GM21360 (cell line): ENCODE measurements around the gene LGALS4.
"Not testable (repeated sequence)": the region's sequence is repeated elsewhere in the genome, so short reads cannot be mapped to it uniquely, and the experiment has no call there.

Experiments used
- ATAC-seq: cut with Tn5 transposase; IDR thresholded peaks from one replicate; pipeline ENCODE4 v1.9.1; 2021; ENCODE audit warnings: mild to moderate bottlenecking, moderate library complexity; ENCODE audit not compliant: unreplicated experiment

The LGALS4 gene

DNA sequence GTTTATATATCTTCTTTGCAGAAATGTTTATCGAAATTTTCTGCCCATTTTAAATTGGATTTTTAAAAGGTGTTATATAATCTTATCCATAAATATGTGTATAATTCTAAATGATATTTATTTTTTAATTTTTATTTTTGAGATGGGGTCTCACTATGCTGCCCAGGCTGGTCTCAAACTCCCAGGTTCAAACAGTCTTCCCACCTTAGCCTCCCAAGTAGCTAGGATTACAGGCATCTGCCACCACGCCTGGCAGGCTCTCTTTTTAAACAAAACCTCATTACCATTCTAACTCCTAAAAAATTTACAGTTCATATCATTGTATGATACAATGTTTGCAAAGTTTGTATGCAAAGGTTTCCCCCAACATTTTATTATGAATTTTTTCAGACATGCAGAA, 16.6 kb downstream of the LGALS4 start:
- no peak for ATAC-seq

GRCh38 chr19:38795549-38795948, 17.2 kb downstream of the LGALS4 start:
- ATAC-seq = no peak

GRCh38 chr19:38793671-38794070, 19.1 kb downstream of the LGALS4 start:
- ATAC-seq = no peak

GRCh38 chr19:38793177-38793576, 19.6 kb downstream of the LGALS4 start:
- no peak for ATAC-seq

- ATAC-seq = no peak
These were observed 20.3 kb downstream of the LGALS4 start for GRCh38 chr19:38792250-38793111.

DNA sequence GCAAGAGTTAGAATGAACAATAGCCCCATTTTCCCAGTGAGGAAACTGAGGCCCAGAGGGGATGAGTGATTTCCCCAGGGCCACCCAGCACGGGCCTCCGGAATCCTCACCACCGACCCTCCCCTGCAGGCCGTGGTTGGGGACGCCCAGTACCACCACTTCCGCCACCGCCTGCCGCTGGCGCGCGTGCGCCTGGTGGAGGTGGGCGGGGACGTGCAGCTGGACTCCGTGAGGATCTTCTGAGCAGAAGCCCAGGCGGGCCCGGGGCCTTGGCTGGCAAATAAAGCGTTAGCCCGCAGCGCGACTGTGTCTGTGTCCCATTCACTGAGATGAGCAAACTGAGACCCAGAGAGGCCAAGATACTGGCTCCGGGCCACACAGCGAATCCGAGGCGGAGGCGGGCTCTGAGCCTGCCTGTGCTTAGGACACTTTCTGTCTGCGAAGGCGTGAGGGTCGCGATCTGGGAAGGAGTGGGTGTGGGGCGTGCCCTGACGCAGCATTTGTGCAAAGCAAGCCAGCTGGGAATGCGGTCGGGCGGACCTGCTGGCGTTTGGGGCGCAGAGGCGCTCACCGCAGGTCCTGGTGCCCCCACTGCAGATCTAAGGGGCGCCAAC, 21.2 kb downstream of the LGALS4 start:
- ATAC-seq = not testable (repeated sequence)

DNA sequence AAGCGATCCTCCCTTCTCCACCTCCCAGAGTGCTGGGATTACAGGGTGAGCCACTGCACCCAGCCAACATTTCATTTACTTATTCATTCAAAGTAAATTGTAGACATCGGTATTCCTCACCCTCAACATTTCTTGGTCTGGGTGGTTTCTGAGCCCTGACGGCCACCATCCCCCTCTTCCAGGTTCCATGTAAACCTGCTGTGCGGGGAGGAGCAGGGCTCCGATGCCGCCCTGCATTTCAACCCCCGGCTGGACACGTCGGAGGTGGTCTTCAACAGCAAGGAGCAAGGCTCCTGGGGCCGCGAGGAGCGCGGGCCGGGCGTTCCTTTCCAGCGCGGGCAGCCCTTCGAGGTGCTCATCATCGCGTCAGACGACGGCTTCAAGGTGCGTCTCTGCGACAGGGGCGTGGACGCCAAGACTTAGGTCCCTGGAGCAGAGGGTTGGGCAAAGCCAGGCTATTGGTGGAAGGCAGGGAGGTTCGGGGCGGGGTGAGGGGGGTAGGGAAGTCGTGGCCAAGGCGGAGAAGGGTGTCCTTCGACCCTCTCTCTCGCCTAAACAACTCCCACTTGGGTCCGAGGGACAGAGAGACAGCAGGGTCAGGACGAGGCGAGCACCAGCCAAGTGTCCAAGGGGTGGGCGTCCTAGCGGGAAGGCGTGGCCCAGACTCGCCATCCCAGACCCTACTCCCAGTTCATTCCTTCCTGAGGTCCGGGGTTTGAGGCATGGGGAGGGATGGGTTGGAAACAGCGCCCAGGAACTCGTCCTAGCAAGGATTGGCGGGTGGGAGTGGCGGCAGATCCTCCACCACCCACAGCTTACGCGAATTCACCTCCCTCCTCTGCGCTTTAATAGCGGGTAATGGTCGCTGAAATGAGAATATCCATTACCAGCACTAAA, 22.0 kb downstream of the LGALS4 start:
- not testable (repeated sequence) for ATAC-seq

GRCh38 chr19:38788478-38789243, 24.1 kb downstream of the LGALS4 start, which contains the start of gene LGALS7B:
Gene LGALS7B (plus strand): TSS chr19:38789200. CDS start chr19:38789227, 27 bp downstream.
- no peak for ATAC-seq

GRCh38 chr19:38786572-38787265, 26.0 kb downstream of the LGALS4 start:
- ATAC-seq = no peak

- not testable (repeated sequence) for ATAC-seq
These were observed 26.7 kb downstream of the LGALS4 start for GRCh38 chr19:38786061-38786460.

DNA sequence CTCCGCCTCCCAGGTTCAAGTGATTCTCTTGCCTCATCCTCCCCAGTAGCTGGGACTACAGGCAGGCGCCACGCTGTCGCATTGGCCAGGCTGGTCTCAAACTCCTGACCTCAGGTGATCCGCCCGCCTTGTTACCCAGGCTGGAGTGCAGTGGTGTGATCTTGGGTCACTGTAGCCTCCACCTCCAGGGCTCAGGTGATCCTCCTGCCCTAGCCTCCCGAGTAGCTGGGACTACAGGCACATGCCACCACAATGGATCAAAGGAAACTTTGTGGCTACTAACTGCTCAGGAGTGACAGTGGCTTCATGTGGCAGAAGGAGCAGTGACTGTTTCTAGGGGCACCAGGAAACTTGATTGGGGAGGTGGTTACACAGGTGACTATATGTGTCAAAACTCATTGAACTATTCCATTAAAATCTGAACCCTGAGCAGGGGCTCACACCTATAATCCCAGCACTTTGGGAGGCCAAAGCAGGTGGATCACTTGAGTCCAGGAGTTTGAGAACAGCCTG, 27.5 kb downstream of the LGALS4 start:
- ATAC-seq = no peak

DNA sequence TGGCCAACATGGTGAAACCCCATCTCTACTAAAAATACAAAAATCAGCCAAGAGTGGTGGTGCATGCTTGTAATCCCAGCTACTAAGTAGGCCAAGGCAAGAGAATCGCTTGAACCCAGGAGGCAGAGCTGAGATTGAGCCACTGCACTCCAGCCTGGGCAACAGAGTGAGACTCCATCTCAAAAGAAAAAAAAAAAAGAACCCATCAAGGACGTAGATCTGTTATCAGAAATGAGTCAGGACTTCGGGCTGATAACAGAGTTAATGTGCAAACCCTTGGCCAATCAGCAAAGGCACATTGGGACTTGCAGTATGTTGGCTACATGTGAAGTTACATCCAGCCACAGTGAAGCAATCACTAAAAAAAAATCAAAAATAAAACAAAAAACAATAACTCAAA, 28.5 kb downstream of the LGALS4 start:
- no peak for ATAC-seq

DNA sequence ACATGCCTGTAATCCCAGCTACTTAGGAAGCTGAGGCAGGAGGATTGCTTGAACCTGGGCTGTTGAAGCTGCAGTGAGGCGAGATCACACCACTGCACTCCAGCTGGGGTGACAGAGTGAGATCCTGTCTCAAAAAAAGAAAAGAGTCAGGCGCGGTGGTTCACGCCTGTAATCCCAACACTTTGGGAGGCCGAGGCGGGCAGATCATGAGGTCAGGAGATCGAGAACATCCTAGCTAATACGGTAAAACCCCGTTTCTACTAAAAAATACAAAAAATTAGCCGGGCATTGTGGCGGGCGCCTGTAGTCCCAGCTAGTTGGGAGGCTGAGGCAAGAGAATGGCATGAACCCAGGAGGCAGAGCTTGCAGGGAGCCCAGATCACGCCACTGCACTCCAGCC, 30.5 kb downstream of the LGALS4 start:
- ATAC-seq = not testable (repeated sequence)

GRCh38 chr19:38781058-38781457, 31.7 kb downstream of the LGALS4 start:
- no peak for ATAC-seq

DNA sequence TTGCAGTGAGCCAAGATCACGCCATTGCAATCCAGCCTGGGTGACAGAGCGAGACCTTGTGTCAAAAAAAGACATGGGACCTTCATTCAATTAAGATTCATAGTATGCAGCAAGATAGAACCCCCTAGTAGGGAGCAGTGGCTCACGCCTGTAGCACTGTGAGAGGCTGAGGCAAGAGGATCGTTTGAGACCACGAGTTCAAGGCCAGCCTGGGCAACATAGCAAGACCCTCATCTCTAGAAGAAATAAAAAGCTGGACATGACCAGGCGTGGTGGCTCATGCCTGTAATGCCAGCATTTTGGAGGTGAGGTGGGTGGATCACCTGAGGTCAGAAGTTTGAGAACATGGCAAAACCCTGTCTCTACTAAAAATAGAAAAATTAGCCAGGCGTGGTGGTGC, 32.3 kb downstream of the LGALS4 start:
- no peak for ATAC-seq

DNA sequence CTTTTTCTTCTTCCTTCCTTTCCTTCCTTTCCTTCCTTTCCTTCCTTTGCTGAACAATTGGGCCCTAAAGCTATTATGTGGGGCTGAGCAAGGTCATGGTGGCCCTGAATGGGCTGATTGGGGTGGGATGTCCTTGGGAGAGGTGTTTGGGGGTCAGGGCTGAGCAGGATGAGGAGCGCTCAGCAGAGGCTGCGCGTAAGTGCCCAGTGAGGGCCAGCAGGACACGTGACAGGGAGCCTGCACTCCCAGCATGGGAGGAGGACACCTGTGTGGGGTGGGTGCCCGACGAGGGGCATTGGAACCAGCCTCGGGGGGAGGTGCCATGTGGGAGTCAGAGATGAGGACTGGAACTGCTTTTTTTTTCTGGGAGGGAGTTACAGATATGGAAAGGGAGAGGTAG, 34.0 kb downstream of the LGALS4 start:
- ATAC-seq = no peak

DNA sequence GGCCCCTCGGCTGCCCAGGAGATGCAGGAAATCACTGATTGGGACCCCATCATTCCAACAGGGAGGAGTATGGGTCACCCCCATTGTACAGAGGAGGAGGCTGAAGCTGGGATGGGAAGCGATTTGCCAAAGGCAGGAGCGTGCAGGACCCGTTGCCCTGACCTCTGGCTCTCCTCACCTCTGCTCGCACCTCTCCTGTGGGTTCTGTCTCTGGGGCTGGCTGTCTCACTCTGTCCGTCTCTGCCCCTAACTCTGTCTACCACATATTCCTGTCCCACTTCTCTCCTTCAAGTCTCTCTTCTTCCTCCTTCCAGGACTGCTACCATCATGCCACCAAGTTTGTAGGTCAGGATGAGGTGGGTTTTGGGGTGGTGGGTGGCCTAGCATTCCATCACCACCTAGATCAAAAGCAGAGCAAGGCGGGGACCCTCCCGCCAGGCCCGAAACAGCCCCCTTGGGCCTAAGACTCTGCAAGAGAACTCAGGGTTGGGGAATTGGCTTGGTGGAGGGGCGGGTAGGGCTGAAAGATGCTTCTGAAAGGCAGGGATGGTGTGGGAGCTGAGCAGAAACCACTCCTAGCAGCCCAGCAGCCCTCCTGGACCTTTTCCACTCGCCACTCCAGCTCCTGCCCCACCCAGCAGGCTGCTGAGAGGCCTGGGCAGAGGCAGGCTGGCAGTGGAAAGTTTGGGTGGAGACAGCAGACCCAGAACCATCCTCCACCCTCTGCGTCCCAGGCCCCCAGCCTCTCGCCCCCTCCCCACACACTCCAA, 38.4 kb downstream of the LGALS4 start:
- ATAC-seq = no peak

- ATAC-seq = no peak
These were observed 39.1 kb downstream of the LGALS4 start, which contains the start of gene LGALS7 for GRCh38 chr19:38773469-38774177. Gene LGALS7 (minus strand): TSS chr19:38773517. CDS start chr19:38773492, 25 bp downstream.
